H1 (cell line): ENCODE results near the gene PRKAR1B. TPM values are rescaled to one million over a fixed set of nuclear protein-coding genes. Genes with fewer than 3 reads are reported as not detected.

ENCODE experiments used
- CTCF ChIA-PET: fragments of 300-600 bp; sonication (Branson Sonifier 250); formaldehyde crosslinking; loops from one replicate; lab custom pipeline; 2021; ENCODE audit not compliant: partially characterized antibody; lab: Charles Lee
- POLR2A ChIA-PET: fragments of 300-600 bp; sonication (Branson Sonifier 250); formaldehyde crosslinking; loops from one replicate; lab custom pipeline; 2021; ENCODE audit warnings: inconsistent platforms; ENCODE audit not compliant: partially characterized antibody; lab: Charles Lee
- DNase-seq, 2 experiments: peaks; one replicate each; pipeline versions ENCODE4 v3.0.0 to v3.0.0-alpha.2; 2010 to 2022; ENCODE audit warnings: low spot score in 2 of 2, low read depth in 1 of 2, mixed read lengths in 1 of 2
- FAIRE-seq: peaks from 2 replicates; lab custom pipeline; 2011; peaks lifted over from hg19 to GRCh38; lab: Jason Lieb, UNC
- H2AFZ ChIP-seq: 2 replicates; pipeline ENCODE4 v1.8.1; 2012; ENCODE audit warnings: low read length, inconsistent platforms
- H2AK5ac ChIP-seq: 2 replicates; pipeline ENCODE4 v1.6.1; 2013; ENCODE audit warnings: low read depth, low read length
- H2BK120ac ChIP-seq: replicated peaks from 2 replicates; pipeline ENCODE3; 2013; ENCODE audit warnings: low read depth, low read length, inconsistent platforms
- H2BK12ac ChIP-seq: 2 replicates; pipeline ENCODE4 v1.6.1; 2013; ENCODE audit warnings: low read depth, low read length
- H2BK15ac ChIP-seq: 2 replicates; pipeline ENCODE4 v1.6.1; 2013; ENCODE audit warnings: low read length
- H2BK20ac ChIP-seq: 2 replicates; pipeline ENCODE4 v1.6.1; 2013; ENCODE audit warnings: low read length
- H2BK5ac ChIP-seq: 2 replicates; pipeline ENCODE4 v1.6.1; 2013; ENCODE audit warnings: low read depth, low read length
- H3K14ac ChIP-seq: 2 replicates; pipeline ENCODE4 v1.6.1; 2013; ENCODE audit warnings: inconsistent platforms; ENCODE audit not compliant: insufficient read length
- H3K18ac ChIP-seq: 2 replicates; pipeline ENCODE4 v1.6.1; 2013; ENCODE audit warnings: low read length; ENCODE audit errors: extremely low read depth
- H3K23ac ChIP-seq: 2 replicates; pipeline ENCODE4 v1.6.1; 2013; ENCODE audit warnings: inconsistent platforms; ENCODE audit not compliant: insufficient read length
- H3K23me2 ChIP-seq: 2 replicates; pipeline ENCODE4 v1.6.1; 2013; ENCODE audit warnings: low read depth, low read length
- H3K27ac ChIP-seq: 2 replicates; pipeline ENCODE4 v1.6.1; 2011; ENCODE audit warnings: low read depth, low read length, inconsistent platforms
- H3K27me3 ChIP-seq, 4 experiments: replicated peaks in 1 of 4; 1 replicate in 1 of 4; 2 replicates in 3 of 4; pipeline versions ENCODE4 v1.6.1 to v1.8.1; 2011 to 2013; ENCODE audit warnings: low read length in 3 of 4, mild to moderate bottlenecking in 3 of 4, inconsistent platforms in 2 of 4, mixed read lengths in 2 of 4, moderate library complexity in 1 of 4; ENCODE audit not compliant: control insufficient read depth in 3 of 4, insufficient read depth in 3 of 4; ENCODE audit errors: extremely low read depth in 1 of 4
- H3K36me3 ChIP-seq, 4 experiments: 2 replicates each; pipeline versions ENCODE4 v1.6.1 to v1.8.1; 2011 to 2013; ENCODE audit warnings: mild to moderate bottlenecking in 4 of 4, low read length in 3 of 4, moderate library complexity in 2 of 4, control low read depth in 1 of 4, inconsistent platforms in 1 of 4; ENCODE audit not compliant: insufficient read depth in 4 of 4, control insufficient read depth in 2 of 4
- H3K4ac ChIP-seq: replicated peaks from 2 replicates; pipeline ENCODE3; 2013; ENCODE audit warnings: low read length, low read depth, mixed read lengths, inconsistent platforms; ENCODE audit not compliant: insufficient read length
- H3K4me1 ChIP-seq, 4 experiments: replicated peaks in 1 of 4; 1 replicate in 1 of 4; 2 replicates in 3 of 4; pipeline versions ENCODE4 v1.6.1 to v1.8.1; 2011 to 2013; ENCODE audit warnings: low read length in 3 of 4, inconsistent platforms in 2 of 4, mixed read lengths in 1 of 4; ENCODE audit not compliant: insufficient read depth in 4 of 4, control insufficient read depth in 3 of 4
- H3K4me2 ChIP-seq, 2 experiments: 2 replicates each; pipeline versions ENCODE4 v1.6.1 to v1.8.1; 2011 to 2013; ENCODE audit warnings: low read depth in 2 of 2, low read length in 2 of 2, control low read depth in 1 of 2, inconsistent platforms in 1 of 2, mild to moderate bottlenecking in 1 of 2; ENCODE audit not compliant: insufficient read depth in 1 of 2
- H3K4me3 ChIP-seq, 4 experiments: fragments of 200-600, 300-600 bp in 1 of 4; sonication (generic), shearing (Covaris generic), sonication (Bioruptor Twin) in 1 of 4; 2 replicates each; pipeline versions ENCODE4 v1.5.1 to v1.8.1; 2011 to 2016; ENCODE audit warnings: low read length in 4 of 4, low read depth in 3 of 4, control low read depth in 2 of 4, inconsistent platforms in 2 of 4, mild to moderate bottlenecking in 2 of 4, mixed read lengths in 1 of 4, moderate library complexity in 1 of 4; ENCODE audit not compliant: insufficient read depth in 2 of 4; ENCODE audit errors: extremely low read depth in 1 of 4
- H3K56ac ChIP-seq: replicated peaks from 2 replicates; pipeline ENCODE3; 2013; ENCODE audit warnings: low read depth, mild to moderate bottlenecking, mixed read lengths, low read length, inconsistent platforms; ENCODE audit not compliant: insufficient read length
- H3K79me1 ChIP-seq: 2 replicates; pipeline ENCODE4 v1.6.1; 2013; ENCODE audit warnings: low read depth, low read length, control low read depth
- H3K79me2 ChIP-seq, 2 experiments: 2 replicates each; pipeline versions ENCODE4 v1.6.1 to v1.8.1; 2012 to 2013; ENCODE audit warnings: low read length in 2 of 2, mild to moderate bottlenecking in 2 of 2, inconsistent platforms in 1 of 2; ENCODE audit not compliant: insufficient read depth in 2 of 2, control insufficient read depth in 1 of 2
- H3K9ac ChIP-seq, 4 experiments: replicated peaks in 1 of 4; 1 replicate in 1 of 4; 2 replicates in 3 of 4; pipeline versions ENCODE4 v1.6.1 to v1.8.1; 2011 to 2013; ENCODE audit warnings: low read depth in 3 of 4, low read length in 3 of 4, control low read depth in 2 of 4, mild to moderate bottlenecking in 2 of 4, moderate library complexity in 2 of 4, inconsistent platforms in 1 of 4; ENCODE audit errors: extremely low read depth in 1 of 4
- H3K9me3 ChIP-seq, 2 experiments: 2 replicates each; pipeline versions ENCODE4 v1.6.1 to v1.8.1; 2012 to 2013; ENCODE audit warnings: mild to moderate bottlenecking in 2 of 2, moderate library complexity in 2 of 2, control low read depth in 1 of 2, inconsistent platforms in 1 of 2, low read depth in 1 of 2, low read length in 1 of 2, mixed read lengths in 1 of 2; ENCODE audit not compliant: insufficient read depth in 2 of 2
- H4K20me1 ChIP-seq, 2 experiments: replicated peaks in 1 of 2; 2 replicates each; pipeline versions ENCODE3 to v1.8.1; 2011 to 2013; ENCODE audit warnings: inconsistent platforms in 2 of 2, low read length in 2 of 2, mild to moderate bottlenecking in 1 of 2; ENCODE audit not compliant: insufficient read depth in 2 of 2, control insufficient read depth in 1 of 2
- H4K5ac ChIP-seq: 2 replicates; pipeline ENCODE4 v1.6.1; 2013; ENCODE audit warnings: low read length, low read depth, mixed read lengths, inconsistent platforms; ENCODE audit not compliant: insufficient read length
- H4K8ac ChIP-seq: 2 replicates; pipeline ENCODE4 v1.8.0; 2013; ENCODE audit warnings: mild to moderate bottlenecking, moderate library complexity, low read length, inconsistent platforms; ENCODE audit not compliant: insufficient read depth; ENCODE audit errors: extremely low read depth
- H4K91ac ChIP-seq: replicated peaks from 2 replicates; pipeline ENCODE3; 2013; ENCODE audit warnings: low read length, mixed read lengths, inconsistent platforms; ENCODE audit not compliant: insufficient read length
- E2F6 ChIP-seq: IDR thresholded peaks from 2 replicates; pipeline ENCODE4 v1.6.1; 2012; ENCODE audit warnings: inconsistent platforms
- POLR2AphosphoS5 ChIP-seq: IDR thresholded peaks from 2 replicates; pipeline ENCODE4 v1.6.1; 2011; ENCODE audit warnings: low read depth, low read length
- WGBS, 2 experiments: shearing (Covaris generic) in 1 of 2; methylation state at CpG; one replicate each; pipeline versions ENCODE4 v1.1.6 to v1.1.7; 2013 to 2015; ENCODE audit warnings: low lambda C conversion rate in 2 of 2, mixed read lengths in 2 of 2, inconsistent platforms in 1 of 2, low coverage in 1 of 2, missing lambda C conversion rate in 1 of 2; ENCODE audit not compliant: insufficient replicate concordance in 2 of 2, insufficient coverage in 1 of 2, insufficient read length in 1 of 2; ENCODE audit errors: extremely low coverage in 1 of 2, missing lambda C conversion rate in 1 of 2; 5-methylcytosine and 5-hydroxymethylcytosine counted together
- polyA plus RNA-seq, 7 experiments: library from polyadenylated mRNA; depleted of rRNA in 3 of 7; stranded (reverse) in 5 of 7; unstranded in 2 of 7; fragments of >200 nt in 5 of 7; fragments of 200-250 nt in 2 of 7; gene quantifications; 1 replicate in 5 of 7; 2 replicates in 1 of 7; 4 replicates in 1 of 7; pipeline versions ENCODE4 v1.2.1 to v1.2.3, GENCODE V29; 2011 to 2013; ENCODE audit warnings: missing spikeins in 2 of 7, mixed read lengths in 2 of 7
- total RNA-seq: library from RNA; stranded (reverse); fragmentation: NEBNext Ultra II Directional; extraction: Animal tissue kit (Norgen Biotek cat#: 25700); gene quantifications from 2 replicates; pipeline ENCODE4 v1.2.1, GENCODE V29; 2021
- TF ChIP-seq, protein P1 (sequence below): IDR thresholded peaks from 2 replicates; pipeline ENCODE4 v1.6.1; 2012; ENCODE audit warnings: inconsistent platforms

Gene PRKAR1B
- total and polyA plus RNA-seq, 2 of the 8 experiments (the other 6 are each of a cell fraction or from before 2014, with no cell fraction given) = 12.3 to 55.7 TPM

- Histone ChIP-seq H2BK120ac (no peak overlapping the region), H2AFZ (no peak overlapping the region), H3K27me3 (no peaks in the 10 kb centered on the region), H3K4ac (no peak overlapping the region), H3K79me1 (0 out of 2 replicates have a peak, but pooled peaks cover 4% of the 10 kb centered on the region), H3K79me2 (no peaks in the 10 kb centered on the region; a peak in 1 of 4 replicates), H3K23ac (no peak overlapping the region), H3K4me2 (no peak overlapping the region), H3K23me2 (peaks cover 10% of the 10 kb centered on the region; the same call in 1 of the 2 replicates), H2BK20ac (no peak overlapping the region), H3K18ac (no peak overlapping the region), H2BK12ac (no peak overlapping the region), H3K4me3 (no peak overlapping the region), H3K9ac (no peak overlapping the region), H2AK5ac (no peak overlapping the region), H4K20me1 (peaks cover 3 to 12% of the 10 kb centered on the region in 2 experiments), H3K14ac (no peak overlapping the region), H3K4me1 (peaks cover 0 to 4% (median under 1%) of the 10 kb centered on the region in 4 experiments; a peak in 1 of 7 replicates), H3K36me3 (no peaks in the 10 kb centered on the region; a peak in 1 of 8 replicates), H2BK5ac (no peak overlapping the region), H3K9me3 (peaks cover 2 to 3% of the 10 kb centered on the region in 2 experiments; a peak in 2 of 4 replicates), H3K27ac (no peak overlapping the region), H2BK15ac (no peak overlapping the region), H4K8ac (no peak overlapping the region), H4K5ac (no peak overlapping the region), H3K56ac (no peak overlapping the region), H4K91ac (no peak overlapping the region)
- 84% methylated on average over 7 of the region's 7 CpGs; no CpG with 5 or more reads in 1 of the 2 experiments for WGBS, 2 experiments
- ChIA-PET CTCF (interaction anchor here (0.6 kb wide), 1 partner anchor 154 kb away, joined by 3 read pairs; no protein-coding TSS in a partner anchor), POLR2A (interaction anchor here (1.1 kb wide), 1 partner anchor 10 kb away, joined by 5 read pairs; no protein-coding TSS in a partner anchor)
- FAIRE-seq (no peak), DNase-seq (no peak)
- no peak for TF ChIP-seq E2F6
- no peak for TF ChIP-seq POLR2AphosphoS5
- TF ChIP-seq, protein P1, sequence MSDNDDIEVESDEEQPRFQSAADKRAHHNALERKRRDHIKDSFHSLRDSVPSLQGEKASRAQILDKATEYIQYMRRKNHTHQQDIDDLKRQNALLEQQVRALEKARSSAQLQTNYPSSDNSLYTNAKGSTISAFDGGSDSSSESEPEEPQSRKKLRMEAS = no peak
Measured at GRCh38 chr7:562374-562675, 164.8 kb downstream of the PRKAR1B start.
